ENCODE measurements around the gene RPS6KA2.
A peak's percentile ranks its signal among the peaks of the same experiment; 100 is the strongest.

The RPS6KA2 gene

DNA sequence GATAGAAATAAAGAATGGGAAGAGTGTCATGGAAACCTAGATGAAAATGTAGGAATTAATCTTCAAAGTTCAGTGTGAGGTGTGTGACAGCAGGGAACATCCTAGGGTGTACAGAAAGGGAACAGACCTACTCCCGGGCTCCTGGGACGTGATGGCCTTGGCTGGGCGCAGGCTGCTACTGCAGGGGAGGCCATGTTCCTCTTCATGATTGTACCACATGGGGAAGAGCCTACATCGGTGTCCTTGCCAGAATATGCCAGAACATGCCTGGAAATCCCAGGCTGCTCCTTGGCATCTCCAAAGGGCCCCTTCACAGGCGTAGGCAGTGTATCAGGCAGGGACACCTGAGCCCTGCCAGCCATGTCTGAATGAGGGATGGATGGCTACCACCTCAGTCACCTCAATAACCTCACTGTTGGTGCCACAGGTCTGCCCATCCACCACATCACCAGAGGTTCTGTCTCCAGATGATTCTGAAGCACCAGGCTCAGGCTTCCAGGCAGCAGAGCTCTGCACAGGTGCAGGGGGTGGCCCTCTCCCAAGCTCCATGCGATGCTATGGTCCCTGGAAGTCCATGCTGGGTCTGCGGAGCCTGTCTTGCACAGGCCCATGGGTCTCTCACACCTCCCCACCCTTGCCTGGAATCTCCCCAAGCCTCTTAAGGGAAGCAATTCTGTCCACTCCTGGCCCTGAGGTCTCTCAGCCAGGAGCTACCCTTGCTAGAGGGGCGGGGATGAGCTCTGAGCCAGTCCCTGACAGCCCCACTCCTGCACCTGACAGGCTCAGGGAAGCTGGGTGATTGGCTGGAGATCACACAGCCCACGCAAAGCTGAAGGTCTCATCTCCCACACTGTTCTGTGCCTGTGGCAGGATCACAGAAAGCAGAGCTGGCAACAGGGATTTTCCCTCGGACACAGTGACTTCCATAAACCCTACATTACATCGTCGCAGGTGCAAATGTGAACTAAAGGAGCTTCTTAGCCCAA lies 60.7 kb downstream of the RPS6KA2 start:
- FAIRE-seq (no peak), DNase-seq (ENCODE audit: insufficient read length, low spot score) (no peak)
- no peak for TF ChIP-seq POLR2A (IDR thresholded peaks at IDR 0.05; ENCODE audit: low read depth, low read length)

GRCh38 chr6:166565084-166565967 lies 61.7 kb downstream of the RPS6KA2 start:
- DNase-seq (ENCODE audit: insufficient read length, low spot score) (no peak), FAIRE-seq (no peak)
- TF ChIP-seq POLR2A (IDR thresholded peaks at IDR 0.05; ENCODE audit: low read depth, low read length): no peak

- no peak for TF ChIP-seq POLR2A (IDR thresholded peaks at IDR 0.05; ENCODE audit: low read depth, low read length)
- DNase-seq (ENCODE audit: insufficient read length, low spot score) (no peak), FAIRE-seq (no peak)
These were observed 63.2 kb downstream of the RPS6KA2 start for GRCh38 chr6:166563805-166564204.

GRCh38 chr6:166563200-166563599 lies 63.9 kb downstream of the RPS6KA2 start:
- TF ChIP-seq POLR2A (IDR thresholded peaks at IDR 0.05; ENCODE audit: low read depth, low read length): no peak
- DNase-seq (ENCODE audit: insufficient read length, low spot score) (no peak), FAIRE-seq (no peak)

GRCh38 chr6:166562726-166563125 lies 64.3 kb downstream of the RPS6KA2 start:
- FAIRE-seq (no peak), DNase-seq (ENCODE audit: insufficient read length, low spot score) (no peak)
- TF ChIP-seq POLR2A (IDR thresholded peaks at IDR 0.05; ENCODE audit: low read depth, low read length): no peak

DNA sequence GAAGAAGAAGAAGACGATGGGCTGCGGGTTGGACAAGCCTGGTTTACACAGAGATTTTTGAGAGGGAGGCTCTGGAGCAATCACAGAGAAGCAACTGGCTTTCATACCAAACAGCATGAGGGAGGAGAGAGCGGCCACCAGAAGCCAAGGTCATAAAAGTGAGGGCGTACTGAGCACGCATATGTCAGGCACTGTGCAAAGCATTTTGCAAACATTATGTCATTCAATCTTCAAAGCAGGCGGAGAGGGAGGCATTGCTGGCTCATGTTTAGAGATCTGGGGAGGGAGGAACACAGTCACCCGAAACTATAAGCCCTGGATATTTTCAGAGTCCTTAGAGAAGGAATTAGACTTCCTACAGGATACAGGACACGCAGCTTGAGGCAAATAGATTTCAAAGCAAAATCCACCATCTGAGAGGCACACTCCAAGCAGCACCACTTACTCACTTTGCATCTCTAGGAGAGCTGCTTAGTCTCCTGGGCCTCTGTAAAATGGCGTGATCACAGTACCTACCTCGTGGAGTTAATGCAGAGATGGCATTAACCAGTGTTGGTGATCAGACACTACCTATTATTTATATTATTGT lies 65.2 kb downstream of the RPS6KA2 start:
- FAIRE-seq (no peak), DNase-seq (ENCODE audit: insufficient read length, low spot score) (no peak)
- TF ChIP-seq POLR2A (IDR thresholded peaks at IDR 0.05; ENCODE audit: low read depth, low read length): no peak

DNA sequence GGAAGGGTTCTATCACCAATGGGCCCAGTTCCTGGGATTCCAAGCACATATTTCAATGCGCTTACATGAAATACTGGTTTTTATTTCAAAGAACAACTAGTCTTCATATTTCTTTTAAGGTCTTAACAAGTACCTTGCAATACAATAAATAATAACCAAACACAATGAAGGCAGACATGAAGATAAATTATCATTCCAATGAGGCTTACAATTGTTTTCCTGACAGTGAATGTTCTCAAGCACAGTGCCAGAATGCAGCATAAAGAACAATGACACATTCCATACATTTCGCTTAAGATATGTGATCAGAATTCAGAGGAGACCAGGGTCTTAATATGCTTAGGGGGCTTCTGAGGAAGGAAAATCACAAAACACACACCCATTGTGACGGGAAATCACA lies 66.8 kb downstream of the RPS6KA2 start:
- FAIRE-seq (no peak), DNase-seq (ENCODE audit: insufficient read length, low spot score) (no peak)
- TF ChIP-seq POLR2A (IDR thresholded peaks at IDR 0.05; ENCODE audit: low read depth, low read length): no peak

GRCh38 chr6:166559662-166560061 lies 67.4 kb downstream of the RPS6KA2 start:
- TF ChIP-seq POLR2A (IDR thresholded peaks at IDR 0.05; ENCODE audit: low read depth, low read length): no peak
- FAIRE-seq (no peak), DNase-seq (ENCODE audit: insufficient read length, low spot score) (no peak)

- FAIRE-seq: no peak
These were observed 67.8 kb downstream of the RPS6KA2 start for GRCh38 chr6:166559211-166559610.

GRCh38 chr6:166558156-166559005 lies 68.7 kb downstream of the RPS6KA2 start:
- no peak for TF ChIP-seq POLR2A (IDR thresholded peaks at IDR 0.05; ENCODE audit: low read depth, low read length)
- DNase-seq (ENCODE audit: insufficient read length, low spot score): no peak
- no peak for FAIRE-seq

More at GRCh38 chr6:166559211-166559610, 67.8 kb downstream of the RPS6KA2 start:
- TF ChIP-seq POLR2A (IDR thresholded peaks at IDR 0.05; ENCODE audit: low read depth, low read length): no peak
- DNase-seq (ENCODE audit: insufficient read length, low spot score): no peak

DNA sequence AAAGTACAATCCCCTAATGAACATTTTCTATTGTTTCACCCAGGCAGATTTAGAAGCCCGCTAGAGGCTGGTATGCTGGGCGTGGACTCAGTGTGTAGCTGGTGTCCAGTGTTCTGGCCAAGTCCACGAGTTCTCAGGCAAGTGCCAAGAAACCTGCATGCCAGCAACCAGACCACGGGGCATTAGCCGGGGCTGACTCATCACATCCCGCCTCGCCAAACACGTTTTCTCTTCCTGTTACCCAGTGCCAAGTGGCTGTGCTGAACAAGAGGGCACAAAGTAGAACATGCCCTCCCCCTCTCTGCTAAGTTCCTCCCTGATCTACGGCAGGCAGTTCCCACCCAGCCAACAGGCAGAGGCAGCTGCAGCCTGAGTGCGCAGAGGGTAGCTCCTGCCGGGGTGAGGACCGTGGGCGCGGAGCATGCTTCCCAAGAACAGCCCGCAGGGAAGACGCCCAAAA lies 70.2 kb downstream of the RPS6KA2 start:
- DNase-seq (ENCODE audit: insufficient read length, low spot score) (peak; percentile 71), FAIRE-seq (peak; percentile 70)
- TF ChIP-seq POLR2A (IDR thresholded peaks at IDR 0.05; ENCODE audit: low read depth, low read length): peak; percentile 40; the same call in 1 of the 2 replicates

- no peak for TF ChIP-seq POLR2A (IDR thresholded peaks at IDR 0.05; ENCODE audit: low read depth, low read length)
- FAIRE-seq (no peak), DNase-seq (ENCODE audit: insufficient read length, low spot score) (no peak)
These were observed 70.7 kb downstream of the RPS6KA2 start for GRCh38 chr6:166556336-166556735.

DNA sequence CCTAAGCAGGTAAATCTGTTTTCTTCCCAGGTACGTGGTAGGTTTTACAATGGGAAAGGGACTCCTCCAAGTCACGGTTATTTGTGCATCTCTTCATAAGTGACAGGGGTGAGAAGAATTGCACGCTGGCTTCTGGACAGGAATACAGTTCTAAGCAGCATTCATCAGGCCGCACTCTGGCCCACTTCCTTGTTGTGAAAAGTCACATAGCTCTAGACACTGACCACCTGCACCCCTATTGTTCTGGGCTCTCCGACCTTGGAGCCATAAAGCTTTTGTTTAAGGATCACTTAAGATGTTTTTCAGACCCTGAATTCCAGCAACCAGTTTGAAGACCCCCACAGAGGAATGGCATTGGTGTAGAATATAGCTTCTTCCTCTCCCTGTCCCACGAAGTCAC lies 72.0 kb downstream of the RPS6KA2 start:
- TF ChIP-seq POLR2A (IDR thresholded peaks at IDR 0.05; ENCODE audit: low read depth, low read length): no peak
- DNase-seq (ENCODE audit: insufficient read length, low spot score) (no peak), FAIRE-seq (no peak)
